Breast epithelium (tissue), 3 donors: ENCODE measurements around the gene HBM.

ENCODE experiments used
- POLR2A ChIP-seq: fragments of 450-650 bp; IDR thresholded peaks from one replicate; pipeline ENCODE4 v1.6.1; 2016; ENCODE audit warnings: antibody characterized with exemption, mild to moderate bottlenecking, moderate library complexity
- POLR2AphosphoS5 ChIP-seq, 3 donors: sonication (generic); formaldehyde crosslinking; IDR thresholded peaks; one replicate each; pipeline ENCODE4 v1.6.1; 2017; ENCODE audit warnings: antibody characterized with exemption in 3 of 3
- TF ChIP-seq, protein P1 (sequence below), 3 donors: fragments of 450-650 bp; IDR thresholded peaks; one replicate each; pipeline ENCODE4 v1.5.1; 2016 to 2017; ENCODE audit warnings: antibody characterized with exemption in 3 of 3, mild to moderate bottlenecking in 3 of 3, moderate library complexity in 3 of 3

DNA sequence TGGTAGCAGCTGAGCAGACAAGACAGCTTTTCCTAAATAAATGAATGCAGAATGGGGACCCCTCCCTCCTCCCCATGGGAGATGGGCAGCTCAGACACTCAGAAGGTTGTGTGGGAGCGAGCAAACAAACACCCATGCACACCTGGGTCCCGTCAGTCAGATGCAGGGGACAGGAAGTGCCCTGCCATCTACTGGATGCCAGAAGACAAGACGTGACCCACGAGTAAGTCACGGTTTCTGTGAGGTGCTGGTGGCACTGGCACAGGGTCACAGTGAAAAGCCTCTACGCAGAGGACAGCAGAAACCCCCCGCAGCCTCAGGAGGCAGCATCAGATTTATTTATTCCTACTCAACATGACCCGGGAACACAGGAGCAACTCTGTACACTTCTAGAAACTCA is 22.9 kb downstream of the HBM start:
- TF ChIP-seq POLR2A, result no peak
- TF ChIP-seq, protein P1, sequence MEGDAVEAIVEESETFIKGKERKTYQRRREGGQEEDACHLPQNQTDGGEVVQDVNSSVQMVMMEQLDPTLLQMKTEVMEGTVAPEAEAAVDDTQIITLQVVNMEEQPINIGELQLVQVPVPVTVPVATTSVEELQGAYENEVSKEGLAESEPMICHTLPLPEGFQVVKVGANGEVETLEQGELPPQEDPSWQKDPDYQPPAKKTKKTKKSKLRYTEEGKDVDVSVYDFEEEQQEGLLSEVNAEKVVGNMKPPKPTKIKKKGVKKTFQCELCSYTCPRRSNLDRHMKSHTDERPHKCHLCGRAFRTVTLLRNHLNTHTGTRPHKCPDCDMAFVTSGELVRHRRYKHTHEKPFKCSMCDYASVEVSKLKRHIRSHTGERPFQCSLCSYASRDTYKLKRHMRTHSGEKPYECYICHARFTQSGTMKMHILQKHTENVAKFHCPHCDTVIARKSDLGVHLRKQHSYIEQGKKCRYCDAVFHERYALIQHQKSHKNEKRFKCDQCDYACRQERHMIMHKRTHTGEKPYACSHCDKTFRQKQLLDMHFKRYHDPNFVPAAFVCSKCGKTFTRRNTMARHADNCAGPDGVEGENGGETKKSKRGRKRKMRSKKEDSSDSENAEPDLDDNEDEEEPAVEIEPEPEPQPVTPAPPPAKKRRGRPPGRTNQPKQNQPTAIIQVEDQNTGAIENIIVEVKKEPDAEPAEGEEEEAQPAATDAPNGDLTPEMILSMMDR (IDR thresholded peaks at IDR 0.05), result no peak
- no peak for TF ChIP-seq POLR2AphosphoS5 (IDR thresholded peaks at IDR 0.05)
